Uterus (tissue), 4 donors: ENCODE results near the gene NLE1. TPM values are rescaled to one million over a fixed set of nuclear protein-coding genes. Genes with fewer than 3 reads are reported as not detected.

Source experiments
- DNase-seq, 2 donors: peaks; one replicate each; pipeline ENCODE4 v3.0.0-alpha.2; 2019 to 2020
- H3K27ac ChIP-seq, 2 donors: fragments of 200-600 bp; sonication (generic); 1 replicate in 1 of 2; 2 replicates in 1 of 2; pipeline ENCODE4 v1.5.1; 2016 to 2018
- H3K27me3 ChIP-seq, 2 donors: fragments of 200-600 bp; sonication (generic); one replicate each; pipeline ENCODE4 v1.5.1; 2018 to 2019; ENCODE audit warnings: control low read depth in 1 of 2
- H3K36me3 ChIP-seq, 2 donors: fragments of 200-600 bp; sonication (generic); one replicate each; pipeline ENCODE4 v1.5.1; 2019; ENCODE audit warnings: control low read depth in 1 of 2
- H3K4me1 ChIP-seq, 2 donors: fragments of 200-600 bp; sonication (generic); one replicate each; pipeline ENCODE4 v1.5.1; 2018 to 2019; ENCODE audit warnings: control low read depth in 1 of 2
- H3K4me3 ChIP-seq, 2 donors: fragments of 200-600 bp; sonication (generic); 1 replicate in 1 of 2; 2 replicates in 1 of 2; pipeline ENCODE4 v1.5.1; 2018 to 2019; ENCODE audit warnings: mild to moderate bottlenecking in 1 of 2
- H3K9me3 ChIP-seq, 2 donors: fragments of 200-600 bp; sonication (generic); one replicate each; pipeline ENCODE4 v1.5.1; 2019; ENCODE audit warnings: control low read depth in 1 of 2
- CTCF ChIP-seq, 4 experiments: fragments of 200-600 bp in 2 of 4; fragments of 450-650 bp in 2 of 4; sonication (generic) in 2 of 4; IDR thresholded peaks; one replicate each; pipeline ENCODE4 v1.5.1; 2016 to 2019; ENCODE audit warnings: antibody characterized with exemption in 4 of 4, mild to moderate bottlenecking in 2 of 4, moderate library complexity in 1 of 4
- POLR2A ChIP-seq, 2 donors: fragments of 450-650 bp; IDR thresholded peaks; one replicate each; pipeline ENCODE4 v1.6.1; 2016; ENCODE audit warnings: antibody characterized with exemption in 2 of 2, mild to moderate bottlenecking in 1 of 2, moderate library complexity in 1 of 2
- intact Hi-C: fragments of 100-400 bp; cut with DNase I; formaldehyde crosslinking; loops from one replicate; pipeline ENCODE4 v1.15.1; 2023; ENCODE audit warnings: low total_unique reads
- small RNA-seq: library from RNA; depleted of rRNA; stranded (forward); fragments of <200 nt; gene quantifications from one replicate; pipeline ENCODE3, GENCODE V24; 2016
- total RNA-seq, 4 donors: library from RNA; depleted of rRNA in 3 of 4; stranded (reverse); fragments of >200 nt in 3 of 4; gene quantifications; one replicate each; pipeline versions ENCODE4 v1.1.0 to v1.2.4, GENCODE V29; 2014 to 2023
- donor health status: DM: yes; HTN: yes; CAD: no.

Gene NLE1
- total RNA-seq, 4 donors from 2014 or later = 3.6 to 30.0 (median 19.7) TPM

- H3K4me3 ChIP-seq = no peak overlapping the region
- no peak for DNase-seq
- H3K27me3 ChIP-seq = no peaks in the 10 kb centered on the region
- no peaks in the 10 kb centered on the region for H3K36me3 ChIP-seq
- intact Hi-C loops = no loop called here
- no peaks in the 10 kb centered on the region for H3K9me3 ChIP-seq
- peaks cover 0 to 4% of the 10 kb centered on the region in 2 donors for H3K4me1 ChIP-seq
- no peak overlapping the region for H3K27ac ChIP-seq
- no peak for TF ChIP-seq POLR2A (IDR thresholded peaks at IDR 0.05)
- no peak for TF ChIP-seq CTCF (IDR thresholded peaks at IDR 0.05)
Measured at GRCh38 chr17:35081638-35082037, 60.5 kb downstream of the NLE1 start.

- no peak for TF ChIP-seq POLR2A (IDR thresholded peaks at IDR 0.05)
- no peak for TF ChIP-seq CTCF (IDR thresholded peaks at IDR 0.05)
- intact Hi-C loops = no loop called here
- H3K27ac ChIP-seq = no peak overlapping the region
Measured at GRCh38 chr17:35080536-35080935, 61.6 kb downstream of the NLE1 start.

GRCh38 chr17:35079547-35080423 is 62.3 kb downstream of the NLE1 start:
- H3K27me3 ChIP-seq = no peaks in the 10 kb centered on the region
- DNase-seq = no peak
- no peaks in the 10 kb centered on the region for H3K36me3 ChIP-seq
- H3K27ac ChIP-seq = no peak overlapping the region
- peaks cover 0 to 4% of the 10 kb centered on the region in 2 donors for H3K4me1 ChIP-seq
- intact Hi-C loops = no loop called here
- H3K4me3 ChIP-seq = no peak overlapping the region
- TF ChIP-seq CTCF (IDR thresholded peaks at IDR 0.05) = no peak
- no peak for TF ChIP-seq POLR2A (IDR thresholded peaks at IDR 0.05)
- H3K9me3 ChIP-seq = no peaks in the 10 kb centered on the region

More at GRCh38 chr17:35080536-35080935, 61.6 kb downstream of the NLE1 start:
- DNase-seq = no peak
- Histone ChIP-seq H3K36me3 (no peaks in the 10 kb centered on the region), H3K4me1 (peaks cover 0 to 4% of the 10 kb centered on the region in 2 donors), H3K9me3 (no peaks in the 10 kb centered on the region), H3K27me3 (no peaks in the 10 kb centered on the region), H3K4me3 (no peak overlapping the region)

Small RNA genes lying within 50 kb of the gene (small RNA-seq; reads per million reads assigned to genes)
- gene RNU6-840P = not detected

Other genes with a start within 250 kb of the NLE1 start
- gene CCT6B, start 180.8 kb downstream of the NLE1 start, total RNA-seq = 1 to 10 TPM in 3 of 4 donors, under 1 TPM in 1; 0.77 to 9.3 (median 7.1) TPM
- 10 to 100 TPM in 3 of 4 donors, 1 to 10 TPM in 1; 1.5 to 19.5 (median 16.1) TPM for gene ZNF830, start 180.8 kb downstream of the NLE1 start, total RNA-seq
- gene LIG3, start 161.8 kb downstream of the NLE1 start, total RNA-seq = 100 to 1,000 TPM in 1 of 4 donors, 10 to 100 TPM in 3; 11.5 to 108 (median 57.0) TPM
- 10 to 100 TPM; 11.5 to 38.5 (median 14.6) TPM for gene RFFL, start 78.6 kb downstream of the NLE1 start, total RNA-seq
- 10 to 100 TPM in 2 of 4 donors, 1 to 10 TPM in 1, under 1 TPM in 1; 0.29 to 17.4 (median 7.6) TPM for gene RAD51D, start 22.4 kb downstream of the NLE1 start, total RNA-seq
- not detected for gene FNDC8, start 20.7 kb downstream of the NLE1 start, total RNA-seq
- gene UNC45B, start 5.5 kb upstream of the NLE1 start, total RNA-seq = under 1 TPM in 2 of 4 donors, not detected in 2; 0.21 to 0.55 TPM
- gene SLC35G3, start 52.1 kb upstream of the NLE1 start, total RNA-seq = not detected
- gene SLFN5, start 100.8 kb upstream of the NLE1 start, total RNA-seq = 10 to 100 TPM; 13.8 to 51.5 (median 32.2) TPM
- gene SLFN11, start 231.3 kb upstream of the NLE1 start, total RNA-seq = 10 to 100 TPM; 24.6 to 87.1 (median 54.8) TPM